ENCODE results near the gene PLA2G4C.

Gene PLA2G4C

GRCh38 chr19:48110350-48110966, at the start of gene PLA2G4C:
Gene PLA2G4C (minus strand): TSS chr19:48110817. CDS start chr19:48106529, 4,288 bp downstream.
- DNase-seq (ENCODE audit: low read depth in 2 of 2), result peak; percentile 43 to 67

GRCh38 chr19:48158210-48158790, 47.7 kb upstream of the PLA2G4C start:
- no peak for DNase-seq (ENCODE audit: low read depth in 2 of 2)

GRCh38 chr19:48154003-48154402, 43.4 kb upstream of the PLA2G4C start:
- no peak for DNase-seq (ENCODE audit: low read depth in 2 of 2)

- DNase-seq (ENCODE audit: low read depth in 2 of 2), result peak; percentile 50 to 66
Observed at GRCh38 chr19:48152551-48152950, 41.9 kb upstream of the PLA2G4C start.

- DNase-seq (ENCODE audit: low read depth in 2 of 2), result no peak
Observed at GRCh38 chr19:48149430-48149829, 38.8 kb upstream of the PLA2G4C start.

GRCh38 chr19:48148576-48148975, 38.0 kb upstream of the PLA2G4C start:
- DNase-seq (ENCODE audit: low read depth in 2 of 2), result no peak

GRCh38 chr19:48147597-48148175, 37.1 kb upstream of the PLA2G4C start:
- no peak for DNase-seq (ENCODE audit: low read depth in 2 of 2)

GRCh38 chr19:48139053-48139452, 28.4 kb upstream of the PLA2G4C start:
- no peak for DNase-seq (ENCODE audit: low read depth in 2 of 2)

- DNase-seq (ENCODE audit: low read depth in 2 of 2), result no peak
Observed at GRCh38 chr19:48137411-48137810, 26.8 kb upstream of the PLA2G4C start.

- DNase-seq (ENCODE audit: low read depth in 2 of 2), result no peak
Observed at GRCh38 chr19:48136547-48136946, 25.9 kb upstream of the PLA2G4C start.

GRCh38 chr19:48135411-48135810, 24.8 kb upstream of the PLA2G4C start:
- no peak for DNase-seq (ENCODE audit: low read depth in 2 of 2)

- no peak for DNase-seq (ENCODE audit: low read depth in 2 of 2)
Observed at GRCh38 chr19:48133094-48133493, 22.5 kb upstream of the PLA2G4C start.

GRCh38 chr19:48127561-48127960, 16.9 kb upstream of the PLA2G4C start:
- DNase-seq (ENCODE audit: low read depth in 2 of 2), result no peak

GRCh38 chr19:48123907-48124651, 13.5 kb upstream of the PLA2G4C start:
- DNase-seq (ENCODE audit: low read depth in 2 of 2), result no peak

GRCh38 chr19:48122421-48122820, 11.8 kb upstream of the PLA2G4C start:
- DNase-seq (ENCODE audit: low read depth in 2 of 2), result no peak

- DNase-seq (ENCODE audit: low read depth in 2 of 2), result no peak
Observed at GRCh38 chr19:48121909-48122371, 11.3 kb upstream of the PLA2G4C start.

- no peak for DNase-seq (ENCODE audit: low read depth in 2 of 2)
Observed at GRCh38 chr19:48121066-48121465, 10.4 kb upstream of the PLA2G4C start.

GRCh38 chr19:48120505-48120904, 9.9 kb upstream of the PLA2G4C start:
- DNase-seq (ENCODE audit: low read depth in 2 of 2), result no peak

GRCh38 chr19:48118131-48118517, 7.5 kb upstream of the PLA2G4C start:
- no peak for DNase-seq (ENCODE audit: low read depth in 2 of 2)

- DNase-seq (ENCODE audit: low read depth in 2 of 2), result no peak
Observed at GRCh38 chr19:48117515-48118130, 7.0 kb upstream of the PLA2G4C start.

GRCh38 chr19:48113190-48113917, 2.7 kb upstream of the PLA2G4C start:
- DNase-seq (ENCODE audit: low read depth in 2 of 2), result no peak
